ENCODE measurements around the gene PDHX. TPM values are rescaled to one million over a fixed set of nuclear protein-coding genes. Genes with fewer than 3 reads are reported as not detected.
A peak's percentile ranks its signal among the peaks of the same experiment; 100 is the strongest.

Gene PDHX
- total RNA-seq, 2 donors from 2014 or later, result 26.9 to 28.2 TPM

GRCh38 chr11:34936945-34937629 is 20.7 kb downstream of the PDHX start:
- intact Hi-C loops (cut with DNase I), result loop anchor here (10.0 kb wide), 2 partner anchors 48 to 458 kb away; no protein-coding TSS in a partner anchor

GRCh38 chr11:34938611-34939010 is 22.2 kb downstream of the PDHX start:
- intact Hi-C loops (cut with DNase I), result loop anchor here (10.0 kb wide), 2 partner anchors 46 to 456 kb away; no protein-coding TSS in a partner anchor
- DNase-seq (ENCODE audit: low spot score), result no peak

More at GRCh38 chr11:34936945-34937629, 20.7 kb downstream of the PDHX start:
- no peak for DNase-seq (ENCODE audit: low spot score)

- intact Hi-C loops (cut with DNase I), result no loop called here
- no peak for DNase-seq (ENCODE audit: low spot score)
Measured at GRCh38 chr11:34940026-34940677, 23.7 kb downstream of the PDHX start.

- DNase-seq (ENCODE audit: low spot score), result peak; percentile 43
- intact Hi-C loops (cut with DNase I), result loop anchor here in 1 of 2 donors (2.0 kb wide), 1 partner anchor 33 kb away; no protein-coding TSS in a partner anchor
Measured at GRCh38 chr11:34941688-34942087, 25.3 kb downstream of the PDHX start.

GRCh38 chr11:34944692-34945091 is 28.3 kb downstream of the PDHX start:
- intact Hi-C loops (cut with DNase I), result no loop called here
- no peak for DNase-seq (ENCODE audit: low spot score)

- intact Hi-C loops (cut with DNase I), result no loop called here
- DNase-seq (ENCODE audit: low spot score), result no peak
Measured at GRCh38 chr11:34948696-34949095, 32.3 kb downstream of the PDHX start.

GRCh38 chr11:34953955-34954354 is 37.5 kb downstream of the PDHX start:
- intact Hi-C loops (cut with DNase I), result no loop called here

GRCh38 chr11:34957206-34957605 is 40.8 kb downstream of the PDHX start:
- intact Hi-C loops (cut with DNase I), result no loop called here

More at GRCh38 chr11:34953955-34954354, 37.5 kb downstream of the PDHX start:
- DNase-seq (ENCODE audit: low spot score), result no peak

GRCh38 chr11:34957606-34958005 is 41.2 kb downstream of the PDHX start:
- intact Hi-C loops (cut with DNase I), result no loop called here
- DNase-seq (ENCODE audit: low spot score), result no peak

More at GRCh38 chr11:34957206-34957605, 40.8 kb downstream of the PDHX start:
- DNase-seq (ENCODE audit: low spot score), result no peak

GRCh38 chr11:34959770-34960169 is 43.4 kb downstream of the PDHX start:
- intact Hi-C loops (cut with DNase I), result no loop called here
- DNase-seq (ENCODE audit: low spot score), result no peak

- DNase-seq (ENCODE audit: low spot score), result no peak
- intact Hi-C loops (cut with DNase I), result no loop called here
Measured at GRCh38 chr11:34960277-34960676, 43.9 kb downstream of the PDHX start.

- no peak for DNase-seq (ENCODE audit: low spot score)
- intact Hi-C loops (cut with DNase I), result no loop called here
Measured at GRCh38 chr11:34962034-34962433, 45.6 kb downstream of the PDHX start.

- intact Hi-C loops (cut with DNase I), result no loop called here
- DNase-seq (ENCODE audit: low spot score), result no peak
Measured at GRCh38 chr11:34963351-34963750, 46.9 kb downstream of the PDHX start.

GRCh38 chr11:34964610-34965331 is 48.4 kb downstream of the PDHX start:
- intact Hi-C loops (cut with DNase I), result no loop called here
- no peak for DNase-seq (ENCODE audit: low spot score)

- intact Hi-C loops (cut with DNase I), result no loop called here
- DNase-seq (ENCODE audit: low spot score), result no peak
Measured at GRCh38 chr11:34968862-34969261, 52.4 kb downstream of the PDHX start.

GRCh38 chr11:34970033-34970432 is 53.6 kb downstream of the PDHX start:
- intact Hi-C loops (cut with DNase I), result no loop called here
- no peak for DNase-seq (ENCODE audit: low spot score)

GRCh38 chr11:34970480-34970879 is 54.1 kb downstream of the PDHX start:
- intact Hi-C loops (cut with DNase I), result no loop called here
- no peak for DNase-seq (ENCODE audit: low spot score)

GRCh38 chr11:34971928-34972327 is 55.5 kb downstream of the PDHX start:
- DNase-seq (ENCODE audit: low spot score), result no peak
- intact Hi-C loops (cut with DNase I), result no loop called here

- no peak for DNase-seq (ENCODE audit: low spot score)
- intact Hi-C loops (cut with DNase I), result no loop called here
Measured at GRCh38 chr11:34972366-34972765, 55.9 kb downstream of the PDHX start.

- intact Hi-C loops (cut with DNase I), result no loop called here
- DNase-seq (ENCODE audit: low spot score), result no peak
Measured at GRCh38 chr11:34972892-34973291, 56.5 kb downstream of the PDHX start.

Measured in posterior vena cava (tissue), 2 donors.